H1 (cell line): ENCODE data around the gene SORCS3. TPM values are rescaled to one million over a fixed set of nuclear protein-coding genes. Genes with fewer than 3 reads are reported as not detected.

Experiments
- CTCF ChIA-PET: fragments of 300-600 bp; sonication (Branson Sonifier 250); formaldehyde crosslinking; loops from one replicate; lab custom pipeline; 2021; ENCODE audit not compliant: partially characterized antibody; lab: Charles Lee
- POLR2A ChIA-PET: fragments of 300-600 bp; sonication (Branson Sonifier 250); formaldehyde crosslinking; loops from one replicate; lab custom pipeline; 2021; ENCODE audit warnings: inconsistent platforms; ENCODE audit not compliant: partially characterized antibody; lab: Charles Lee
- DNase-seq, 2 experiments: peaks; one replicate each; pipeline versions ENCODE4 v3.0.0 to v3.0.0-alpha.2; 2010 to 2022; ENCODE audit warnings: low spot score in 2 of 2, low read depth in 1 of 2, mixed read lengths in 1 of 2
- FAIRE-seq: peaks from 2 replicates; lab custom pipeline; 2011; peaks lifted over from hg19 to GRCh38; lab: Jason Lieb, UNC
- H2AFZ ChIP-seq: 2 replicates; pipeline ENCODE4 v1.8.1; 2012; ENCODE audit warnings: low read length, inconsistent platforms
- H2AK5ac ChIP-seq: 2 replicates; pipeline ENCODE4 v1.6.1; 2013; ENCODE audit warnings: low read depth, low read length
- H2BK120ac ChIP-seq: replicated peaks from 2 replicates; pipeline ENCODE3; 2013; ENCODE audit warnings: low read depth, low read length, inconsistent platforms
- H2BK12ac ChIP-seq: 2 replicates; pipeline ENCODE4 v1.6.1; 2013; ENCODE audit warnings: low read depth, low read length
- H2BK15ac ChIP-seq: 2 replicates; pipeline ENCODE4 v1.6.1; 2013; ENCODE audit warnings: low read length
- H2BK20ac ChIP-seq: 2 replicates; pipeline ENCODE4 v1.6.1; 2013; ENCODE audit warnings: low read length
- H2BK5ac ChIP-seq: 2 replicates; pipeline ENCODE4 v1.6.1; 2013; ENCODE audit warnings: low read depth, low read length
- H3K14ac ChIP-seq: 2 replicates; pipeline ENCODE4 v1.6.1; 2013; ENCODE audit warnings: inconsistent platforms; ENCODE audit not compliant: insufficient read length
- H3K18ac ChIP-seq: 2 replicates; pipeline ENCODE4 v1.6.1; 2013; ENCODE audit warnings: low read length; ENCODE audit errors: extremely low read depth
- H3K23ac ChIP-seq: 2 replicates; pipeline ENCODE4 v1.6.1; 2013; ENCODE audit warnings: inconsistent platforms; ENCODE audit not compliant: insufficient read length
- H3K23me2 ChIP-seq: 2 replicates; pipeline ENCODE4 v1.6.1; 2013; ENCODE audit warnings: low read depth, low read length
- H3K27ac ChIP-seq: 2 replicates; pipeline ENCODE4 v1.6.1; 2011; ENCODE audit warnings: low read depth, low read length, inconsistent platforms
- H3K27me3 ChIP-seq, 4 experiments: replicated peaks in 1 of 4; 1 replicate in 1 of 4; 2 replicates in 3 of 4; pipeline versions ENCODE4 v1.6.1 to v1.8.1; 2011 to 2013; ENCODE audit warnings: low read length in 3 of 4, mild to moderate bottlenecking in 3 of 4, inconsistent platforms in 2 of 4, mixed read lengths in 2 of 4, moderate library complexity in 1 of 4; ENCODE audit not compliant: control insufficient read depth in 3 of 4, insufficient read depth in 3 of 4; ENCODE audit errors: extremely low read depth in 1 of 4
- H3K36me3 ChIP-seq, 4 experiments: 2 replicates each; pipeline versions ENCODE4 v1.6.1 to v1.8.1; 2011 to 2013; ENCODE audit warnings: mild to moderate bottlenecking in 4 of 4, low read length in 3 of 4, moderate library complexity in 2 of 4, control low read depth in 1 of 4, inconsistent platforms in 1 of 4; ENCODE audit not compliant: insufficient read depth in 4 of 4, control insufficient read depth in 2 of 4
- H3K4ac ChIP-seq: replicated peaks from 2 replicates; pipeline ENCODE3; 2013; ENCODE audit warnings: low read length, low read depth, mixed read lengths, inconsistent platforms; ENCODE audit not compliant: insufficient read length
- H3K4me1 ChIP-seq, 4 experiments: replicated peaks in 1 of 4; 1 replicate in 1 of 4; 2 replicates in 3 of 4; pipeline versions ENCODE4 v1.6.1 to v1.8.1; 2011 to 2013; ENCODE audit warnings: low read length in 3 of 4, inconsistent platforms in 2 of 4, mixed read lengths in 1 of 4; ENCODE audit not compliant: insufficient read depth in 4 of 4, control insufficient read depth in 3 of 4
- H3K4me2 ChIP-seq, 2 experiments: 2 replicates each; pipeline versions ENCODE4 v1.6.1 to v1.8.1; 2011 to 2013; ENCODE audit warnings: low read depth in 2 of 2, low read length in 2 of 2, control low read depth in 1 of 2, inconsistent platforms in 1 of 2, mild to moderate bottlenecking in 1 of 2; ENCODE audit not compliant: insufficient read depth in 1 of 2
- H3K4me3 ChIP-seq, 4 experiments: fragments of 200-600, 300-600 bp in 1 of 4; sonication (generic), shearing (Covaris generic), sonication (Bioruptor Twin) in 1 of 4; 2 replicates each; pipeline versions ENCODE4 v1.5.1 to v1.8.1; 2011 to 2016; ENCODE audit warnings: low read length in 4 of 4, low read depth in 3 of 4, control low read depth in 2 of 4, inconsistent platforms in 2 of 4, mild to moderate bottlenecking in 2 of 4, mixed read lengths in 1 of 4, moderate library complexity in 1 of 4; ENCODE audit not compliant: insufficient read depth in 2 of 4; ENCODE audit errors: extremely low read depth in 1 of 4
- H3K56ac ChIP-seq: replicated peaks from 2 replicates; pipeline ENCODE3; 2013; ENCODE audit warnings: low read depth, mild to moderate bottlenecking, mixed read lengths, low read length, inconsistent platforms; ENCODE audit not compliant: insufficient read length
- H3K79me1 ChIP-seq: 2 replicates; pipeline ENCODE4 v1.6.1; 2013; ENCODE audit warnings: low read depth, low read length, control low read depth
- H3K79me2 ChIP-seq, 2 experiments: 2 replicates each; pipeline versions ENCODE4 v1.6.1 to v1.8.1; 2012 to 2013; ENCODE audit warnings: low read length in 2 of 2, mild to moderate bottlenecking in 2 of 2, inconsistent platforms in 1 of 2; ENCODE audit not compliant: insufficient read depth in 2 of 2, control insufficient read depth in 1 of 2
- H3K9ac ChIP-seq, 4 experiments: replicated peaks in 1 of 4; 1 replicate in 1 of 4; 2 replicates in 3 of 4; pipeline versions ENCODE4 v1.6.1 to v1.8.1; 2011 to 2013; ENCODE audit warnings: low read depth in 3 of 4, low read length in 3 of 4, control low read depth in 2 of 4, mild to moderate bottlenecking in 2 of 4, moderate library complexity in 2 of 4, inconsistent platforms in 1 of 4; ENCODE audit errors: extremely low read depth in 1 of 4
- H3K9me3 ChIP-seq, 2 experiments: 2 replicates each; pipeline versions ENCODE4 v1.6.1 to v1.8.1; 2012 to 2013; ENCODE audit warnings: mild to moderate bottlenecking in 2 of 2, moderate library complexity in 2 of 2, control low read depth in 1 of 2, inconsistent platforms in 1 of 2, low read depth in 1 of 2, low read length in 1 of 2, mixed read lengths in 1 of 2; ENCODE audit not compliant: insufficient read depth in 2 of 2
- H4K20me1 ChIP-seq, 2 experiments: replicated peaks in 1 of 2; 2 replicates each; pipeline versions ENCODE3 to v1.8.1; 2011 to 2013; ENCODE audit warnings: inconsistent platforms in 2 of 2, low read length in 2 of 2, mild to moderate bottlenecking in 1 of 2; ENCODE audit not compliant: insufficient read depth in 2 of 2, control insufficient read depth in 1 of 2
- H4K5ac ChIP-seq: 2 replicates; pipeline ENCODE4 v1.6.1; 2013; ENCODE audit warnings: low read length, low read depth, mixed read lengths, inconsistent platforms; ENCODE audit not compliant: insufficient read length
- H4K8ac ChIP-seq: 2 replicates; pipeline ENCODE4 v1.8.0; 2013; ENCODE audit warnings: mild to moderate bottlenecking, moderate library complexity, low read length, inconsistent platforms; ENCODE audit not compliant: insufficient read depth; ENCODE audit errors: extremely low read depth
- H4K91ac ChIP-seq: replicated peaks from 2 replicates; pipeline ENCODE3; 2013; ENCODE audit warnings: low read length, mixed read lengths, inconsistent platforms; ENCODE audit not compliant: insufficient read length
- BRCA1 ChIP-seq: IDR thresholded peaks from 2 replicates; pipeline ENCODE4 v1.6.1; 2012; ENCODE audit warnings: low read depth, low read length, improper control_type of control experiment
- GTF2F1 ChIP-seq: IDR thresholded peaks from 2 replicates; pipeline ENCODE4 v1.6.1; 2012; ENCODE audit warnings: low read depth, low read length, improper control_type of control experiment, borderline replicate concordance
- HDAC6 ChIP-seq: IDR thresholded peaks from one replicate; pipeline ENCODE4 v1.7.1; 2012; ENCODE audit warnings: low read depth, mild to moderate bottlenecking, inconsistent platforms, low read length, moderate library complexity
- JUND ChIP-seq: IDR thresholded peaks from 2 replicates; pipeline ENCODE4 v1.6.1; 2011; ENCODE audit warnings: mild to moderate bottlenecking, improper control_type of control experiment, low read length
- KDM5A ChIP-seq: fragments of 200-600 bp; IDR thresholded peaks from 2 replicates; pipeline ENCODE4 v1.7.1; 2012; ENCODE audit warnings: mild to moderate bottlenecking, low read length, inconsistent platforms, mixed read lengths
- SIX5 ChIP-seq: IDR thresholded peaks from 2 replicates; pipeline ENCODE4 v1.6.1; 2011; ENCODE audit warnings: mild to moderate bottlenecking, low read depth, low read length
- TAF7 ChIP-seq: optimal IDR thresholded peaks from 2 replicates; pipeline ENCODE3; 2011; ENCODE audit warnings: low read depth, mild to moderate bottlenecking, inconsistent platforms, low read length, moderate library complexity, borderline replicate concordance
- WGBS, 2 experiments: shearing (Covaris generic) in 1 of 2; methylation state at CpG; one replicate each; pipeline versions ENCODE4 v1.1.6 to v1.1.7; 2013 to 2015; ENCODE audit warnings: low lambda C conversion rate in 2 of 2, mixed read lengths in 2 of 2, inconsistent platforms in 1 of 2, low coverage in 1 of 2, missing lambda C conversion rate in 1 of 2; ENCODE audit not compliant: insufficient replicate concordance in 2 of 2, insufficient coverage in 1 of 2, insufficient read length in 1 of 2; ENCODE audit errors: extremely low coverage in 1 of 2, missing lambda C conversion rate in 1 of 2; 5-methylcytosine and 5-hydroxymethylcytosine counted together
- polyA plus RNA-seq, 7 experiments: library from polyadenylated mRNA; depleted of rRNA in 3 of 7; stranded (reverse) in 5 of 7; unstranded in 2 of 7; fragments of >200 nt in 5 of 7; fragments of 200-250 nt in 2 of 7; gene quantifications; 1 replicate in 5 of 7; 2 replicates in 1 of 7; 4 replicates in 1 of 7; pipeline versions ENCODE4 v1.2.1 to v1.2.3, GENCODE V29; 2011 to 2013; ENCODE audit warnings: missing spikeins in 2 of 7, mixed read lengths in 2 of 7
- total RNA-seq: library from RNA; stranded (reverse); fragmentation: NEBNext Ultra II Directional; extraction: Animal tissue kit (Norgen Biotek cat#: 25700); gene quantifications from 2 replicates; pipeline ENCODE4 v1.2.1, GENCODE V29; 2021

Gene SORCS3
- total and polyA plus RNA-seq, 2 of the 8 experiments (the other 6 are each of a cell fraction or from before 2014, with no cell fraction given): 0.26 to 0.88 TPM

DNA sequence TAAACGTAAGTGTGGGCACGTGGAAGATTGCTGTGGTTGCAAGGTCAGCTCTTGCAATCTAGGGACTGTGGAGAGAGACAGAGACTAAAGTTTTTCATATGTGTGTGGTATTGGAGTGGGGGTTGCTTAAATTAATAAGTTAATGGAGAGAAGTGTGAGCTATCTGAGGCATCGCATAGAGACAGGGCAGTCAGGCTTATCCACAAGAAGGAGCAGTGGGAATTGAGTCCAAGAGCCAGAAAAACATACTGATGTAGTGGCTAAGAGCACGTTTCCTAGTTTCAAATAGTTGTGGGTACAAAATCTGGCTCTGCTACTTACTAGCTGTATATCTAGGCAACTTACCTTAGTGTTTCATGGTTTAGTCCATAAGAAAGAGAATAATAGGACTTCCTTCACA lies 65.8 kb downstream of the SORCS3 start:
- Histone ChIP-seq H3K27ac (no peak overlapping the region), H2BK5ac (no peak overlapping the region), H3K56ac (no peak overlapping the region), H3K79me2 (no peaks in the 10 kb centered on the region), H3K36me3 (no peaks in the 10 kb centered on the region), H4K20me1 (no peaks in the 10 kb centered on the region), H2BK120ac (no peak overlapping the region), H3K4me1 (peaks cover 0 to 9% (median 5%) of the 10 kb centered on the region in 4 experiments; a peak in 2 of 7 replicates), H3K23me2 (no peaks in the 10 kb centered on the region), H3K79me1 (no peaks in the 10 kb centered on the region), H3K9ac (no peak overlapping the region), H3K14ac (no peak overlapping the region), H3K4ac (no peak overlapping the region), H2BK12ac (no peak overlapping the region), H3K9me3 (no peaks in the 10 kb centered on the region), H3K4me2 (no peak overlapping the region), H4K8ac (no peak overlapping the region), H4K5ac (no peak overlapping the region), H3K27me3 (no peaks in the 10 kb centered on the region), H4K91ac (no peak overlapping the region), H2AFZ (no peak overlapping the region), H3K23ac (no peak overlapping the region), H2BK20ac (no peak overlapping the region), H3K4me3 (no peak overlapping the region), H2BK15ac (no peak overlapping the region), H2AK5ac (no peak overlapping the region), H3K18ac (no peak overlapping the region)
- CTCF ChIA-PET: interaction anchor here (1.8 kb wide), 1 partner anchor 10 kb away, joined by 6 read pairs; no protein-coding TSS in a partner anchor
- TF ChIP-seq GTF2F1 (no peak), KDM5A (no peak), JUND (no peak), SIX5 (no peak), BRCA1 (no peak), TAF7 (no peak), HDAC6 (no peak)
- DNase-seq (no peak), FAIRE-seq (no peak)
- POLR2A ChIA-PET: no interaction called here
- WGBS, 2 experiments: 86% methylated on average over 4 of the region's 4 CpGs; no CpG with 5 or more reads in 1 of the 2 experiments
